GM18867 (cell line): ENCODE measurements around the gene TJP2.

Source experiments
- ATAC-seq: cut with Tn5 transposase; IDR thresholded peaks from one replicate; pipeline ENCODE4 v1.9.1; 2021; ENCODE audit warnings: mild to moderate bottlenecking, moderate library complexity; ENCODE audit not compliant: unreplicated experiment

Gene TJP2

DNA sequence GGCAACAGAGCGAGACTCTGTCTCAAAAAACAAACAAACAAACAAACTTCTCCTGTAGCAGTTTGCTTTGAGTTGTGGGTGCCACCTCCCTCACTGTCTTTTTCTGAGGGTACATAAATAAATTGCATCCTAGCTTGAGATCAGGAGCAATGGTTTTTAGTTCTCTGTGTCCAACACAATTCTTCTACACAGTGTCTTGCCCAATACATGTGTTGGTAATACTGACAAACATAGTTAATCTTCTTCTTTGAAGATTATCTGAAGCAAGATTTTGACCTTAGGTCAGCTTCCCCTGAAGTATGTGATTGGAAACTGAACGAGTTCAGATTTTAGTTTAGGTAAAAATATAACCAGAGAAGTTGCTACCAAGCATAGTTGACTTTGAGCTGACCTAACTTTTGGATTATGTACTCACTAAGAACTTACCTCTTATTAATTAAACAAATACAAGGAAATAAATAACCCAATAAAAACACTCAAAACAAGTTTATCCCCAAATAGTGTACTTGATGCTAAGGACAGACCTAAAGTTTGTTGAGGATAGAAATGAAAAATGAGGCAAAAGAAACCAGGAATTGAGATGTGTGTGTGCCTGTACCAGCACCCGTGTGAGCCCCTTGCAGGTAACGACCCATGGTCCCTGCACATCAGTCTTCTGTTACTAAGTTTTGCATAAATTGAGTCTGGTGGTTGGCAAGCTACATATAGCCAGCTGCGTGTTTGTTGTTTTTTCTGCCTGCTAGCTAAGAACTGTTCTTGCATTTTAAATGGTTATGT is 16.2 kb downstream of the TJP2 start:
- ATAC-seq = peak; percentile 89

DNA sequence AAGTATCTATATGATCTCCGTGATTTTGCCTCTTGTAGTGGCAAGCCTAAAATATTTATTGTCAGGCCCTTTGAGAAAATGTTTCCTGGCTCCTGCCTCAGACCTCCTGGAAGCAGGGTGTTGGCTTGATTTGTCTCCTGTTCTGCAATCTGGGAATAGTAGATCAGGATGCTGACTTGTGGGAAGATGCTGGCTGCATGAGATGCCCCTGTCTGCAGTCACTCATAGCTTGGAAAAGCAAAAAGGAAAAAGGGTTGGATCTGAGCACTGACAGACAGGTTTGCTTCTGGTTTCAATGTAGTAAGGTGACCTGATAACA is 16.7 kb downstream of the TJP2 start:
- no peak for ATAC-seq

DNA sequence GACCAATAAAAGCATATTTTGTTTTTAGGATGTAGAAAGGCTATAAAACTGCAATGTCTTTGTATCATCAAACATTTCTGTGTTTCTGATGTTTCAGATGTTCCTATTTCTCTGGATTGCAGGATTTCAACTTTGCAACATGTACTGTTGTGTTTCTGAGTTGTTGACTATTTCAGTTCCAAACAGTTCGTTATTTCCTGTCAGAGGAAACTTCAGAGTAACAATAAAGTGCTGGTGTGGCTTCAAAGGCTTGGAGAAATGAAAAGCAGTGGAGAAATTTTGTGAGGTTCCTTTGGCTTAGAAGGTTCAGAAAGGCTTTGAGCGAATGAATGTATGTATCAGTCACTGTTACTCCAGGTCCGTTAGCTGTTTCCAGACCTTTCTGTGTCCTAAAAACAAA is 17.2 kb downstream of the TJP2 start:
- ATAC-seq = no peak

DNA sequence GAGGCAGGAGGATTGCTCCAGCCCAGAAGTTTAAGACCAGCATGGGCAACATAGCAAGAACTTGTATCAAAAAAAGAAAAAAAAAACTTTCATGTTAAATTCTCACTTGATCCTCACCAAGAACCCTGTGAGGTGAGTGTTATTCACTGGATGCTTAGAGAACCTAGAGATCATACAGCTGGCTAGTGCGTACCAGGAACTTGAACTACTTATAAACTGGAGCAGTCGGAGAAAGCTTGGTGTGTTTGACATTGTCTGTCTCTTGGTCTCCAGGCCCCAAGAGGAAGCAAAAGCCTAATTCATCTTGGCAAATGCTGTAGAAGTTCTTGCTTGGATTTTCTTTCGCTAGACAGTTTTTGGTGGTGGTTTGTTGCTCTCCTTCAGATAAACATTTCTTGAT is 18.1 kb downstream of the TJP2 start:
- no peak for ATAC-seq

DNA sequence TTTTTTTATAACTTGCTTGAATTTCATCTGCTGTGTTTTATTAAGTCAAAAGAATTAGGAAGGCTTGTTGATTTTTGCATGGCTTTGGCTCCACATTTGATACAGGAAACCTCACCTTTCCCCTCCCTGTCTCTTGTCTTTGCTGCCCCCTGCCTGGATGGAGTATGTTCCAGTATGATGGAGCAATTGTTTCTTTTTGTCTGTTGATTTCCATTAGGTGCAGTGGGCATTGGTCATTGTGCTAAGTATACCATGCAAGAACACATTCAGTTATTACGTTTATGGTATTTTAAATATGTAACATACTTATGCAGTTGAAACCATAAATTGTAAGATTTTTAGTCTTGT is 19.6 kb downstream of the TJP2 start:
- ATAC-seq = no peak

DNA sequence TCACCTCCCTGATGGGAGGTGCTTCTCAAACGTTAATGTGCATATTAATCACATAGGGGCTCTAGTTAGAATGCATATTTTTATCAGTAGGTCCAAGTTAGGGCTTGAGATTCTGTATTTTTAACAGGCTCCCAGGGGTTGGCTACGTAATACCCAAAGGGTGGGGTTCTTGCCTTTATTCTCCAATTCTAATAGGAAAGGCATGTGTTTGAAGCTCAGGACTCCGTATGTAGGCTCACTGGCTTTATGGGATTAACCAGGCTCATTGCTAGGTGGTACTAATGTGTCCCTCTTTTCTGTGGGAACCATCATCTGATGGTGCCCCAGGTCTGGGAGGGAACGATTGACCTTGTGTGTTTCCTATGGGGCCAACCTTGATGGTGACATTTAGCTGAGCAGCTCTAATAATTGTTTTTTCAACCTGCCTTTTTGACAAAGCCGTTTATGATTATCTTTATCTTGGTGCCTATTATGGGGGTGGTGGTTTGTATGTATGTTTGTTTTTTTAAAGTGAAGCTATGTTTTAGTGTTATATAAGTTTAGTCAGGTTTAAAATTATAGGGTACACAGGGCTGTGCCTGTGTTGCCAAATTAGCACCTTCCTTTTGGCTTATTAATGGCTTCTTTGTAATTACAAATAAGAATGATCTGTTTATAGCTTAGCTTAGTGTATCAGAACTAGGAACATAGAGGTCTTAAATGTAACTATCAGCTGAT is 20.8 kb downstream of the TJP2 start:
- no peak for ATAC-seq

DNA sequence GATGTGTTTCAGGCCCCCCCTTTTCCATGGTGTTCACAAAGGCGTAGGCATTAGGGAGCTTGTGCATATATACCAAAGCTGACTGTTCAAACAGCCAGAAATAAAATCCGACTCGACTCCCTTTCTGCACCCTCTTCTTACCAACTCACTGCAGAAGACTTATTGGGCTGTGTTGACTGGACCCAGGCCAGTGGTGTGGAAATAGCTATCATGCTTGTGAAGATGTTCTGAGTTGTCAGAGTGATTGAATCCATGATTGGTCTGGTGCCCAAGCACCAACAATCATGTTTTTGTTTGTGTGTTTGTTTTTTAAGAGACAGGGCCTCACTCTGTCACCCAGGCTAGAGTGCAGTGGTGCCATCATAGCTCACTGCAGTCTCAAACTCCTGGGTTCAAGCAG is 21.6 kb downstream of the TJP2 start:
- ATAC-seq = no peak

DNA sequence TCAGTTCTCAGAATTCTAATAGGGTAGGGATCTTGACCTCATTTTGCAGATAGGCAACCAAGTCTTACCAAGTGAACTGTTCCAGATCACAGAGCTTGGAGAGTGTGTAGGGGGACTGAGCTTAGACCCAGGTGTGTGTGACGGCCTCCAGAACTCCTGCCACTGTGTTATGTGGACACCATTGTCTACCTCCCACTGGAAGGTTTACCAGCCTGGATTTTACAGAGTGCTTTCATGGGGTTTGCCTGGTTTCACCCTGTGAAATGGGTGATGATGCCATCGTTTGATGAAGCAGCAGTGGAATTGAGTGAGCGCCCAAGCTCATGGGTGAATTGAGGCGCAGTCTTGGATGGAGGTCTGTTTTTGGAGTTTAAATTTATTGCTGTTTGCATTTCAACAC is 23.6 kb downstream of the TJP2 start:
- no peak for ATAC-seq

DNA sequence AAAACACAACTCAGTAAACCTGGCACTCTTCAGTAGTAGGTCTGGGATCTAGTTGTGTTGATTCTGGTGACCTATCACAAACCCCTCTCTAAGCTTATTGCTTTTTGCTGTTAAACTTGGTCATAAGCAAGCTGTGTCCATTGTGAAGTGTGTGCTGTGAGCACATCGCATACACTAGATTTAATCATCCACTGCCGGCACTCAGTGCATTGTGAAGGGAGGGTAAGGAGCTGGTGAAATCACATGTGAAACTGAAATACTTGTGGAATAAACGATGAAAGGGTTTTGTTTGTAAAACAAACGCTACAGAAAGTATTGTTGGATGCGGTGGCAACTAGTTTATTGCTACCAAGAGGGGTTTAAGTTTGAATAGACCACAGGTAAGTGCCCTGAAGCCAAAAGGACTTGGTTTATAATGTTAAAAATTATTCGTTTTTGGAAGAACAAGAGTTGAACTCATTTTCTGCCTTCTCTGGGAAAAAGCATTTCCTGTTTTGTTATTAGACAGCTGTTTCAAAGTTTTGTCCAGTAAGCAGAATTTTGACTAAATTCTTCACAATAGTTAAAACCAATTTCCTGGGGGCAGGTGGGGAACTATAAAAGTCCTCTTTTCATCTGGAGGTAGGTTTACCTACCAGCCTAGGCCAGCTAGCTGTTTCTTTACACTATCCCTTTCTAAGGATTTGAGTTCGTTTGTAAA is 24.6 kb downstream of the TJP2 start:
- no peak for ATAC-seq

DNA sequence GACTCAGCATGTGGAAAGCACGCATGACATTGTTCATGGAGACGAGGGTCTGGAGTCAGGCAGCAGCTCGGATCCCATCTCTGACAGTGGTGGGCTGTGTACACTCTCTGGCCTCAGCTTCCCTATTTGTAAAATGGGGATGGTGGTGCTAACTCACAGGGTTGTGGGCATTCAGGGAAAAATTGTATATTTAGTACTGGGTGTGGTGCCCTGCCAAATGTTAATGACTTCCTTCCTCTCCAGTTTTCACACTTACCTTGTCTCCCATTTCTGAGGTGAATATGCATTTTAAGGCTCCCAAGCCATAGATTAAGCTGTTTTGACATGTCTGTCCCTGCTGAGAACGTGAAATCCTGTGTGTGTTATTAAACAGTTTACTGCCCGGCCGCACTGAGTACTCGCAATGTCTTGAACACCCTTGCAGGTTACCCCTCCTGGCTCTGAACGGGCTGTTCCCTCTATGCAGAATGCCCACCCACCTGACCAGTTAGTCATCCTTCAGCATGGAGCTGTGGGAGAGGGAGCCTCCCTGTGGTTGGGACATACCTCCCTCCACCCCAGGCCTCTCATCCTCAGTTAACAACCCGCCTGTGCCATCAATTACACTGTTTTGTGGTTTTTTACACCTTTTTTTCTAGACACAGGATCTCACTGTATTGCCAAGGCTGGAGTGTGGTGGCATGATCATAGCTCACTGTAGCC is 25.8 kb downstream of the TJP2 start:
- no peak for ATAC-seq

DNA sequence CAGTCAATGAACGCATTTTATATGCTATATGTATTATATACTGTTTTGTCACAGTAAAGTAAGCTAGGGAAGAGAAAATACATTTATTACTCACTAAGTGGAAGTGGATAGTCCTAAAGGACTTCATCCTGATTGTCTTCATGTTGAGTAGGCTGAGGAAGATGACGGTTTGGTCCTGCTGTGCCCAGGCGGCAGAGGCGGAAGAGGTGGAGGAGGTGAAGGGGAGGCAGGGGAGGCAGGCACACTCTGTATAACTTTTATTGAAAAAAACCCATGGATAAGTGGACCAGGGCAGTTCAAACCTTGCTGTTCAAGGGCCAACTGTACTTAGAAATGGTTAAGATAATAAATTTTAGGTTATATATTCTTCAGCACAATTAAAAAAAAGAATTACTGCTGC is 28.5 kb downstream of the TJP2 start:
- ATAC-seq = no peak

DNA sequence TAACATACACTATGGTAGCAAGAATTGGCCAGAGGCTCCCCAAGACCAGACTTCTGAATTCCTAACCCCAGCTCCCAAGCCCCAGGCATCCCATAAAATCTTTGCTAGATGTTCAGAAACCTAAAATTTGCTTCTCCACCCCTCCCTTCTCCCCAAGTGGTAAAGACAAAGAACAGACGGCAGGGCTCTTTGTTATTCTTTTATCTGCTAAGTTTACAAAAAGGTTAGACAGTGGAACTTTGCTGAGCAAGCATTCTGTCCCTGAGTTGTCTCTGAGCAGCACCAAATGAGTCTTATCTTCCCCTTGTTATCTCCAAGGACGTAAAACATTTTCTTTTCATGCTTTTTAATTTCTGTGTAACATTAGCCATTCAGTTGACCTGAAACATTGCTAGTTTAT is 30.2 kb downstream of the TJP2 start:
- ATAC-seq = no peak

DNA sequence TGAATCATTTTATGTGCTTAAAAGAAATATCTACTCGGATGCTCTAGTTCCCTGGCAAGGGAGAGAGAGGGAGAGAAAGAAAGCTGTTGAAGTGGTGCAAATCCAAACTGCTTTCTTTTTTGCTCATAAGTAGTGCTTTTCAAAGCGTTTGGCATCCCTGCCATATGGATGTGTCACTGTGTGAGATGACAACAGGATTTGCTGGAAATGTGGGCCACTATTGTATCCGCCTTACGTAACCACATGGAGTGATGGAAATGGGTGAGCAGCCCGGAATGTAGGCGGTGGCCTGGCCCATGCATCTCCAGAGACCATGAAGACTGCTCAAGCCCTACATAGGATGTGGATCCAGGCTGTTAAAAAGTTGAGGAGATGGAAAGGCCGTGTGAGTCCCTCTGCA is 30.8 kb downstream of the TJP2 start:
- no peak for ATAC-seq

DNA sequence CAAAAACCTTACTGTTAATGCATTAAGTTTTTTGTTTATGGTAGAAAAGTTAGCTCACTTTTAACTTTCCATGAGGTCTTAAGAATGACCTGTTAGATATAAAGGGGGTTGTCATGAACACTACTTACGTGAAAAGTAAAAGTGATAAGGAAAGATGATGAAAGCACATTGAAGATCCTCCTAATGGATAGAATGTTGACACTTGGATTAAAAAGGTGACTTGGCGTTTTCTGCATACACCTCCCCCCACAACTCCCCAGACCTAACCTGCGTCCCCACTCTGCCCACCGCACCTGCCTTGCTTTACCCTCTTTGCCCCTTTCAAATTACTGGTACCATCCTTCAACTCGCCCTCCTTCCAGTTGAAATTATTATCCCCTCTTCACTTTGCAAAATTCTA is 32.0 kb downstream of the TJP2 start:
- no peak for ATAC-seq

DNA sequence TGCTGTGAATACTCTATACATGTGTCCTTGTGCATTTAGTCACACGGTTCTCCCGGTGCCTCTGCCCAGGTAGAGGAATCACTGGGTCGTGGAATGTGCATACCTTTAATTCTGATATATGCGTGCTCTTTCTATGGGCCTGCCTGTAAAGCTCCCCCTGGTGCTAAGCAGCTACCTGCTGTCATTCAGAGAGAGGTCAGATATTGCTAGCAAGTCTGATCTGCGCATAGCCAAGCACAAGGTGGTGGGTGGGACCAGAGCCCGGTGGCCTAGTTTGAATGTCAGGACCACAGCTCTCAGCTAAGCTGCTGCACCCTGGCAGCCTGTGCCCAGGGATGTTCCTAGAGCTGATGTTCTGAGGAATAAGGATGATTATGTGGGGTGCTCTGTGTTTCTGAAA is 33.4 kb downstream of the TJP2 start:
- ATAC-seq = peak; percentile 74

DNA sequence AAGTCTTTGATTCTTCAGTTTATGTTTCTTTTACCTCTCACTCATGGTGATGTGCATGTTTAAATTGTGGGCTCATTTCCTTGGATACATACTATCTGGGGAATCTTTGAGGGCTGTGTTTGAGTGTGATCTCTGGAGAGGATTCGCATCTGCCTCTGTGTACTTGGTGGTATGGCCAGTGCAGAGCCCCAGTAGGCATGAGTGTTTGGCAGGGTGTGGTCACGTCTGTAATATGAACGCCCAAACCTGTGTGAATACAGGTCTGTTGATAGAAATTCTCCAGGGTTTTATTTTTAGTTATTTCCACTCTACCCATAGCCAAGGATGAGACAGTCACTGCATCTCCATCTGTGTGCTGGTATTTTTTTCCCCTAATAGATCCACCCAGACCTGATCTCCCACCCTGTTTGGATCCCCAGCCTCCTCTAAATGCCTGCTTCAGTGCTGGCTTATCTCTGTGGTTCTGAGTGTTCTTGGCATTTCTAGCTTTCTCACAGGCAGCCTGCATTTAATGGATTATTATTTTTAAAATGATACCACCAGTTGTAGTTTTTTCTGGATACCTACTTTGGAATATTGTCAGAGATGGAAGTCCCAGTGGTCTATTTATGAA is 37.5 kb downstream of the TJP2 start:
- no peak for ATAC-seq

DNA sequence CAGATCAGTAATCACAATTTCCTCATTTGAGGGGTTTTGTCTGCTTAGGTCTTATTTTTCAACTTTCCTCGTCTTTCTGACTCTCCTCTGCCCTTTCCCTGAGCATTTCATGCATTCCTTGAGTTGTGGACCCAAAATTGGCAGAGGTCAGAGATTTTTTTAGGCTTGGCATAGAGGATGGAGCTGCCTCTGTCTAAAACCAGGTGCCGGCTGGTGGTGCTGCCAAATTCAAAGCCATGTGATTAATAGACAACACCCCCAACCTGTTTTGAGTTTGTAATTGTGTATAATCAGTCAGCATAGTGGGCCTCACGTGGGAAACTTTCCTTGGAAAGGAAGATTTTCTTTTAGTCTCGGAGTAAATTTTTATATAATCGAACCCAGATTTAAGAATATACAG is 39.6 kb downstream of the TJP2 start:
- no peak for ATAC-seq

DNA sequence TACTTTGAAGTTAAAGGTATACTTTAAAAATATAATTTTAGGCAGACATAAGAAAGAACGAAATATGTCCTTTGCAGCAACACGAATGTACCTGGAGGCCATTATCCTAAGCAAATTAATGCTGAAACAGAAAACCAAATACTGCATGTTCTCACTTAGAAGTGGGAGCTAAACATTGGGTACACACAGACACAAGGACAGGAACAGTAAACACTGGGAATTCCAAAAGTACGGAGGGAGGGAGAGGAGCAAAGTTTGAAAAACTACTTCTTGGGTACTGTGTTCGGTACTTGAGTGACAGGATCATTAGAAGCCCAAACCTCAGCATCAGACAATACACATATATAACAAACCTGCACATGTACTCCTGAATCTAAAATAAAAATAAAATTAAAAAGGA is 40.9 kb downstream of the TJP2 start:
- ATAC-seq = no peak

DNA sequence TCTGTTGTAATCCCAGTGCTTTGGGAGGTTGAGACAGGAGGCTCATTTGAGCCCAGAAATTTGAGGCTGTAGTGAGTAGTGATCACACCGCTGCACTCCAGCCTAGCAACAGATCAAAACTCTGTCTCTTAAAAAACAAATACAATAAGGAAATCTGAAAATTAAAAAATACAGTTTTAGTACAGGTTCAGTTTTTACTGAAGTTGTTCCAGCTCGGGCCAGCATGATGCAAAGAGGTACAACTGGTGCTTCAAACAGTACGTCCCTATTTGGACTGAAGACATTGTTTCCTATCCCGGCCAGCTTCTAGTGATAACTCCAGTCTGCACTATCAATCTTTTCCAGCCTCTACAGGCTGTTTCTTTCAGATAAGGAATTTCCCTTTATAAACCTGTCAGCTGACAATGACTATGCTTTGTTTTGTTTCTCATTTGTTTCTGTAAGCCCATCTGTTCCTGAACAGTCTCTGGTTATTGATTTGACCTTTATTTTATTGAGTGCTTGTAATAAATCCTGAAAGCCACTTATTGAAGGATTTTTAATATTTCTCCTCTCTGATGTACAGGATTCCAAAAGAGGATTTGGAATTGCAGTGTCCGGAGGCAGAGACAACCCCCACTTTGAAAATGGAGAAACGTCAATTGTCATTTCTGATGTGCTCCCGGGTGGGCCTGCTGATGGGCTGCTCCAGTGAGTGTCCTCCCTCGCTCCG is 41.9 kb downstream of the TJP2 start:
- ATAC-seq = no peak

DNA sequence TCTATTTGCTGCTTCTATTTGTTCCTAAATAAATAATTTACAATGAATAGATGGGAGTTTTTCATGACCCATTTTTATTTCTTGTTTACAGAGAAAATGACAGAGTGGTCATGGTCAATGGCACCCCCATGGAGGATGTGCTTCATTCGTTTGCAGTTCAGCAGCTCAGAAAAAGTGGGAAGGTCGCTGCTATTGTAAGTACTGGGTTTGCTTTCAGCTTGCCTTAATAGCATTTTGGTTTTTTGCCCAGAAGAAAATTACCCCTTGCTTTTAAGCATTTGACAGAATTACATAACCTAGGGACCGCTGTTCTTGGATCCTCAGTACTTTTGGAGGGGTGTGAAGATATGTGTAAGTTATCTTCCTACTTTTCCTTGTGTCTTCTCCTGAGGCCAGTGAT is 44.1 kb downstream of the TJP2 start:
- no peak for ATAC-seq

DNA sequence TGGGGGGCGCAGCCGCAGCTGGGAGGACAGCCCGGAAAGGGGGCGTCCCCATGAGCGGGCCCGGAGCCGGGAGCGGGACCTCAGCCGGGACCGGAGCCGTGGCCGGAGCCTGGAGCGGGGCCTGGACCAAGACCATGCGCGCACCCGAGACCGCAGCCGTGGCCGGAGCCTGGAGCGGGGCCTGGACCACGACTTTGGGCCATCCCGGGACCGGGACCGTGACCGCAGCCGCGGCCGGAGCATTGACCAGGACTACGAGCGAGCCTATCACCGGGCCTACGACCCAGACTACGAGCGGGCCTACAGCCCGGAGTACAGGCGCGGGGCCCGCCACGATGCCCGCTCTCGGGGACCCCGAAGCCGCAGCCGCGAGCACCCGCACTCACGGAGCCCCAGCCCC is 47.0 kb downstream of the TJP2 start:
- no peak for ATAC-seq
